Measurements from ENCODE around the gene PRKCE.

The PRKCE gene

GRCh38 chr2:45980161-45980865 is 328.8 kb downstream of the PRKCE start:
- DNase-seq, result no peak

- DNase-seq, result no peak
These were observed 330.0 kb downstream of the PRKCE start for GRCh38 chr2:45981384-45981930.

GRCh38 chr2:45982096-45982495 is 330.6 kb downstream of the PRKCE start:
- DNase-seq, result no peak

GRCh38 chr2:45983213-45983612 is 331.7 kb downstream of the PRKCE start:
- no peak for DNase-seq

GRCh38 chr2:45984366-45984765 is 332.9 kb downstream of the PRKCE start:
- DNase-seq, result no peak

GRCh38 chr2:45984896-45985473 is 333.5 kb downstream of the PRKCE start:
- no peak for DNase-seq

- no peak for DNase-seq
These were observed 335.0 kb downstream of the PRKCE start for GRCh38 chr2:45986509-45986908.

GRCh38 chr2:45987856-45988255 is 336.4 kb downstream of the PRKCE start:
- DNase-seq, result no peak

- no peak for DNase-seq
These were observed 337.4 kb downstream of the PRKCE start for GRCh38 chr2:45988879-45989278.

GRCh38 chr2:45990131-45990530 is 338.7 kb downstream of the PRKCE start:
- DNase-seq, result no peak

GRCh38 chr2:45992021-45992740 is 340.7 kb downstream of the PRKCE start:
- DNase-seq, result no peak

GRCh38 chr2:45992741-45993475 is 341.4 kb downstream of the PRKCE start:
- DNase-seq, result no peak

GRCh38 chr2:45993476-45993991 is 342.1 kb downstream of the PRKCE start:
- peak; percentile 62 for DNase-seq

- no peak for DNase-seq
These were observed 342.6 kb downstream of the PRKCE start for GRCh38 chr2:45994060-45994459.

- no peak for DNase-seq
These were observed 349.2 kb downstream of the PRKCE start for GRCh38 chr2:46000660-46001059.

- DNase-seq, result no peak
These were observed 349.8 kb downstream of the PRKCE start for GRCh38 chr2:46001290-46001689.

GRCh38 chr2:46001741-46002506 is 350.4 kb downstream of the PRKCE start:
- DNase-seq, result no peak

GRCh38 chr2:46002507-46002883 is 351.0 kb downstream of the PRKCE start:
- no peak for DNase-seq

- DNase-seq, result no peak
These were observed 351.5 kb downstream of the PRKCE start for GRCh38 chr2:46002947-46003346.

- no peak for DNase-seq
These were observed 352.5 kb downstream of the PRKCE start for GRCh38 chr2:46003903-46004473.

- no peak for DNase-seq
These were observed 355.1 kb downstream of the PRKCE start for GRCh38 chr2:46006473-46007025.
